ENCODE data around the gene UTP14C.

UTP14C gene

GRCh38 chr13:51995677-51996551 is 28.6 kb upstream of the UTP14C start:
- Histone ChIP-seq H3K27me3 (no peaks in the 10 kb centered on the region), H3K36me3 (no peaks in the 10 kb centered on the region), H3K27ac (no peak overlapping the region), H3K4me3 (ENCODE audit: low read depth in 1 of 2, low read length in 1 of 2) (no peak overlapping the region), H3K4me1 (ENCODE audit: control insufficient read depth in 1 of 2, insufficient read depth in 1 of 2, low read depth in 1 of 2, low read length in 1 of 2) (peaks cover 0 to 10% of the 10 kb centered on the region in 2 experiments), H3K9me3 (no peaks in the 10 kb centered on the region)
- no peak for TF ChIP-seq CTCF (IDR thresholded peaks at IDR 0.05)

GRCh38 chr13:51996641-51997040 is 27.9 kb upstream of the UTP14C start:
- Histone ChIP-seq H3K27ac (no peak overlapping the region), H3K27me3 (no peaks in the 10 kb centered on the region), H3K36me3 (no peaks in the 10 kb centered on the region), H3K9me3 (no peaks in the 10 kb centered on the region), H3K4me1 (ENCODE audit: control insufficient read depth in 1 of 2, insufficient read depth in 1 of 2, low read depth in 1 of 2, low read length in 1 of 2) (peaks cover 0 to 10% of the 10 kb centered on the region in 2 experiments), H3K4me3 (ENCODE audit: low read depth in 1 of 2, low read length in 1 of 2) (no peak overlapping the region)
- TF ChIP-seq CTCF (IDR thresholded peaks at IDR 0.05), result no peak

GRCh38 chr13:51997186-51997585 is 27.3 kb upstream of the UTP14C start:
- Histone ChIP-seq H3K4me3 (ENCODE audit: low read depth in 1 of 2, low read length in 1 of 2) (no peak overlapping the region), H3K27ac (no peak overlapping the region), H3K4me1 (ENCODE audit: control insufficient read depth in 1 of 2, insufficient read depth in 1 of 2, low read depth in 1 of 2, low read length in 1 of 2) (peaks cover 0 to 10% of the 10 kb centered on the region in 2 experiments), H3K9me3 (no peaks in the 10 kb centered on the region), H3K36me3 (no peaks in the 10 kb centered on the region), H3K27me3 (no peaks in the 10 kb centered on the region)
- no peak for TF ChIP-seq CTCF (IDR thresholded peaks at IDR 0.05)

- Histone ChIP-seq H3K36me3 (no peaks in the 10 kb centered on the region), H3K27me3 (no peaks in the 10 kb centered on the region), H3K4me1 (ENCODE audit: control insufficient read depth in 1 of 2, insufficient read depth in 1 of 2, low read depth in 1 of 2, low read length in 1 of 2) (peaks cover 0 to 10% of the 10 kb centered on the region in 2 experiments), H3K9me3 (no peaks in the 10 kb centered on the region), H3K27ac (no peak overlapping the region), H3K4me3 (ENCODE audit: low read depth in 1 of 2, low read length in 1 of 2) (no peak overlapping the region)
- no peak for TF ChIP-seq CTCF (IDR thresholded peaks at IDR 0.05)
Observed at GRCh38 chr13:51997641-51998330, 26.7 kb upstream of the UTP14C start.

- no peaks in the 10 kb centered on the region for H3K9me3 ChIP-seq
- no peaks in the 10 kb centered on the region for H3K36me3 ChIP-seq
- no peak overlapping the region for H3K27ac ChIP-seq
- no peak for TF ChIP-seq CTCF (IDR thresholded peaks at IDR 0.05)
- H3K4me3 ChIP-seq (ENCODE audit: low read depth in 1 of 2, low read length in 1 of 2), result no peak overlapping the region
- no peaks in the 10 kb centered on the region for H3K27me3 ChIP-seq
- peaks cover 0 to 10% of the 10 kb centered on the region in 2 experiments for H3K4me1 ChIP-seq (ENCODE audit: control insufficient read depth in 1 of 2, insufficient read depth in 1 of 2, low read depth in 1 of 2, low read length in 1 of 2)
Observed at GRCh38 chr13:51998723-51999509, 25.6 kb upstream of the UTP14C start.
